CD14-positive monocyte (primary cell): ENCODE results near the gene STX2. TPM values are rescaled to one million over a fixed set of nuclear protein-coding genes. Genes with fewer than 3 reads are reported as not detected.

ENCODE experiments used
- DNase-seq, 3 donors: peaks; one replicate each; pipeline ENCODE4 v3.0.0-alpha.2; 2011 to 2022
- H2AFZ ChIP-seq: 2 replicates; pipeline ENCODE4 v1.6.0; 2012; ENCODE audit warnings: mild to moderate bottlenecking, low read depth, low read length, inconsistent platforms; ENCODE audit not compliant: insufficient read depth, poor library complexity, severe bottlenecking
- H3K27ac ChIP-seq, 2 donors: 1 replicate in 1 of 2; 2 replicates in 1 of 2; pipeline ENCODE4 v1.5.1; 2012 to 2013; ENCODE audit warnings: low read length in 2 of 2, control low read depth in 1 of 2, inconsistent platforms in 1 of 2, low read depth in 1 of 2, mild to moderate bottlenecking in 1 of 2
- H3K27me3 ChIP-seq, 2 donors: one replicate each; pipeline versions ENCODE4 v1.6.0 to v1.6.1; 2011 to 2013; ENCODE audit warnings: low read length in 2 of 2; ENCODE audit not compliant: control insufficient read depth in 2 of 2, insufficient read depth in 2 of 2
- H3K36me3 ChIP-seq, 2 donors: replicated peaks in 1 of 2; 1 replicate in 1 of 2; 2 replicates in 1 of 2; pipeline versions ENCODE4 v1.5.1 to v1.6.1; 2012 to 2013; ENCODE audit warnings: low read length in 2 of 2, control low read depth in 1 of 2, inconsistent platforms in 1 of 2, mild to moderate bottlenecking in 1 of 2; ENCODE audit not compliant: insufficient read depth in 2 of 2, control insufficient read depth in 1 of 2
- H3K4me1 ChIP-seq, 2 donors: 1 replicate in 1 of 2; 2 replicates in 1 of 2; pipeline versions ENCODE4 v1.5.1 to v1.6.1; 2012 to 2013; ENCODE audit warnings: low read length in 2 of 2, control low read depth in 1 of 2, inconsistent platforms in 1 of 2, mild to moderate bottlenecking in 1 of 2, moderate library complexity in 1 of 2; ENCODE audit not compliant: insufficient read depth in 2 of 2, control insufficient read depth in 1 of 2
- H3K4me2 ChIP-seq: replicated peaks from 2 replicates; pipeline ENCODE3; 2012; ENCODE audit warnings: low read length, moderate library complexity, mild to moderate bottlenecking; ENCODE audit not compliant: poor library complexity, severe bottlenecking; ENCODE audit errors: extremely low read depth
- H3K4me3 ChIP-seq, 3 experiments: fragments of 200-600 bp in 1 of 3; sonication (generic) in 1 of 3; replicated peaks in 1 of 3; 1 replicate in 2 of 3; 2 replicates in 1 of 3; pipeline ENCODE4 v1.5.1; 2011 to 2013; ENCODE audit warnings: low read length in 3 of 3, mild to moderate bottlenecking in 3 of 3, control low read depth in 2 of 3, low read depth in 2 of 3, inconsistent platforms in 1 of 3, moderate library complexity in 1 of 3
- H3K79me2 ChIP-seq: 2 replicates; pipeline ENCODE4 v1.6.0; 2012; ENCODE audit warnings: mild to moderate bottlenecking, control low read depth, inconsistent platforms, low read length, moderate library complexity; ENCODE audit not compliant: insufficient read depth
- H3K9ac ChIP-seq: 2 replicates; pipeline ENCODE4 v1.6.0; 2017; ENCODE audit warnings: low read length, mild to moderate bottlenecking; ENCODE audit not compliant: insufficient read depth, poor library complexity, severe bottlenecking
- H3K9me3 ChIP-seq, 2 donors: replicated peaks in 1 of 2; 1 replicate in 1 of 2; 2 replicates in 1 of 2; pipeline versions ENCODE4 v1.5.1 to v1.6.1; 2012 to 2013; ENCODE audit warnings: low read length in 2 of 2, control low read depth in 1 of 2; ENCODE audit not compliant: control insufficient read depth in 1 of 2, insufficient read depth in 1 of 2
- H4K20me1 ChIP-seq: 2 replicates; pipeline ENCODE4 v1.6.0; 2012; ENCODE audit warnings: mild to moderate bottlenecking, low read length, control low read depth, moderate library complexity; ENCODE audit not compliant: insufficient read depth
- H3K27ac Mint-ChIP-seq, 7 donors: one replicate each; pipeline ENCODE4 v1.8.0; 2020; ENCODE audit warnings: mild to moderate bottlenecking in 7 of 7, mixed read lengths in 7 of 7, moderate library complexity in 6 of 7, inconsistent platforms in 2 of 7
- H3K27me3 Mint-ChIP-seq, 3 donors: one replicate each; pipeline ENCODE4 v1.8.0; 2021 to 2022; ENCODE audit warnings: low read depth in 3 of 3, mild to moderate bottlenecking in 3 of 3, mixed read lengths in 3 of 3, moderate library complexity in 3 of 3, inconsistent platforms in 1 of 3
- H3K36me3 Mint-ChIP-seq, 2 donors: one replicate each; pipeline ENCODE4 v1.8.0; 2020; ENCODE audit warnings: mixed read lengths in 2 of 2, inconsistent platforms in 1 of 2, mild to moderate bottlenecking in 1 of 2
- H3K4me1 Mint-ChIP-seq: one replicate; pipeline ENCODE4 v1.8.0; 2020; ENCODE audit warnings: mild to moderate bottlenecking, mixed read lengths
- H3K4me3 Mint-ChIP-seq, 2 donors: one replicate each; pipeline ENCODE4 v1.8.0; 2020; ENCODE audit warnings: mild to moderate bottlenecking in 2 of 2, mixed read lengths in 2 of 2, moderate library complexity in 1 of 2
- H3K9me3 Mint-ChIP-seq, 7 donors: one replicate each; pipeline ENCODE4 v1.8.0; 2020 to 2022; ENCODE audit warnings: mixed read lengths in 7 of 7, mild to moderate bottlenecking in 6 of 7, moderate library complexity in 6 of 7, inconsistent platforms in 2 of 7
- CTCF ChIP-seq: fragments of 200-600 bp; IDR thresholded peaks from one replicate; pipeline ENCODE4 v1.8.0; 2022; ENCODE audit warnings: antibody characterized with exemption, mild to moderate bottlenecking
- WGBS: methylation state at CpG from one replicate; pipeline ENCODE4 v1.1.5; 2013; ENCODE audit warnings: missing lambda C conversion rate; ENCODE audit not compliant: insufficient coverage; 5-methylcytosine and 5-hydroxymethylcytosine counted together
- intact Hi-C, 2 donors: fragments of 100-400 bp; cut with micrococcal nuclease; formaldehyde crosslinking; loops; one replicate each; pipeline versions ENCODE4 v1.15.0 to v1.15.1; 2023
- polyA plus RNA-seq, 3 donors: library from polyadenylated mRNA; depleted of rRNA in 1 of 3; unstranded in 2 of 3; stranded (reverse) in 1 of 3; fragments of 300-500 nt in 2 of 3; fragments of >200 nt in 1 of 3; fragmentation: Illumina TruSeq in 2 of 3; gene quantifications; 1 replicate in 2 of 3; 2 replicates in 1 of 3; pipeline ENCODE4 v1.2.3, GENCODE V29; 2012 to 2021

The STX2 gene
- polyA plus RNA-seq, 3 donors: 4.8 to 32.9 (median 7.6) TPM

GRCh38 chr12:130743176-130743575, 95.9 kb downstream of the STX2 start:
- no peaks in the 10 kb centered on the region for H3K36me3 Mint-ChIP-seq
- H3K9me3 Mint-ChIP-seq: peaks cover 2 to 12% (median 7%) of the 10 kb centered on the region in 7 donors
- Histone ChIP-seq H3K9ac (no peak overlapping the region), H3K4me1 (no peaks in the 10 kb centered on the region), H2AFZ (no peak overlapping the region), H3K79me2 (no peaks in the 10 kb centered on the region), H3K27ac (no peak overlapping the region), H3K36me3 (no peaks in the 10 kb centered on the region), H3K27me3 (no peaks in the 10 kb centered on the region), H3K4me3 (no peak overlapping the region), H3K9me3 (peaks cover 0 to 16% of the 10 kb centered on the region in 2 donors), H3K4me2 (no peak overlapping the region), H4K20me1 (no peaks in the 10 kb centered on the region)
- intact Hi-C loops: no loop called here
- no peak overlapping the region for H3K27ac Mint-ChIP-seq
- TF ChIP-seq CTCF: no peak
- no peak for DNase-seq
- no peak overlapping the region for H3K4me3 Mint-ChIP-seq
- peaks cover 3 to 10% (median 3%) of the 10 kb centered on the region in 3 donors for H3K27me3 Mint-ChIP-seq
- H3K4me1 Mint-ChIP-seq: peaks cover 4% of the 10 kb centered on the region
- WGBS: 100% methylated on average over 1 of the region's 2 CpGs

- H3K27me3 Mint-ChIP-seq: peaks cover 1 to 6% (median 3%) of the 10 kb centered on the region in 3 donors
- Histone ChIP-seq H3K9ac (no peak overlapping the region), H3K27me3 (no peaks in the 10 kb centered on the region), H3K4me1 (no peaks in the 10 kb centered on the region), H3K36me3 (no peaks in the 10 kb centered on the region), H3K27ac (no peak overlapping the region), H3K4me3 (no peak overlapping the region), H3K9me3 (peaks cover 0 to 16% of the 10 kb centered on the region in 2 donors), H2AFZ (no peak overlapping the region), H3K79me2 (no peaks in the 10 kb centered on the region), H3K4me2 (no peak overlapping the region), H4K20me1 (no peaks in the 10 kb centered on the region)
- H3K36me3 Mint-ChIP-seq: no peaks in the 10 kb centered on the region
- no CpG with 5 or more reads among the region's 1 CpG for WGBS
- TF ChIP-seq CTCF: no peak
- H3K4me1 Mint-ChIP-seq: peaks cover under 1% of the 10 kb centered on the region
- H3K4me3 Mint-ChIP-seq: no peak overlapping the region
- DNase-seq: no peak
- no peak overlapping the region for H3K27ac Mint-ChIP-seq
- peaks cover 2 to 12% (median 7%) of the 10 kb centered on the region in 7 donors for H3K9me3 Mint-ChIP-seq
- intact Hi-C loops: no loop called here
These were observed 96.3 kb downstream of the STX2 start for GRCh38 chr12:130742716-130743115.
